ENCODE data around the gene ARAP2. TPM values are rescaled to one million over a fixed set of nuclear protein-coding genes. Genes with fewer than 3 reads are reported as not detected.

The ARAP2 gene
- total and polyA plus RNA-seq, 9 of the 15 experiments (the other 6 are each of a cell fraction or from before 2014, with no cell fraction given) = 0.03 to 0.35 (median 0.11) TPM; not detected in 4

Other genes with a start within 250 kb of the ARAP2 start
- not detected in 2 replicates for gene DTHD1, start 37.1 kb upstream of the ARAP2 start, total RNA-seq (2014; rRNA removed)
- gene DTHD1, start 37.1 kb upstream of the ARAP2 start, total RNA-seq (2014; rRNA removed; fragmentation: Illumina TruSeq; extraction: Trizol) = not detected in 2 replicates
- gene DTHD1, start 37.1 kb upstream of the ARAP2 start, total RNA-seq (2015; rRNA removed; fragmentation: Illumina TruSeq; extraction: Trizol) = not detected in 2 replicates
- not detected in 2 replicates for gene DTHD1, start 37.1 kb upstream of the ARAP2 start, total RNA-seq (2021)
- not detected in 2 replicates for gene DTHD1, start 37.1 kb upstream of the ARAP2 start, polyA plus RNA-seq (2011; rRNA removed)
- not detected in 2 replicates for gene DTHD1, start 37.1 kb upstream of the ARAP2 start, polyA plus RNA-seq (2014; fragmentation: Illumina TruSeq; extraction: Trizol)
- gene DTHD1, start 37.1 kb upstream of the ARAP2 start, polyA plus RNA-seq (2014; fragmentation: Nextera tagmentation; extraction: Ambion mirVana) = not detected
- gene DTHD1, start 37.1 kb upstream of the ARAP2 start, polyA plus RNA-seq (2014; rRNA removed) = not detected in 2 replicates